IPS-15b (cell line): ENCODE results near the gene MYL7.
"Not testable (repeated sequence)": the region's sequence is repeated elsewhere in the genome, so short reads cannot be mapped to it uniquely, and the experiment has no call there.

Experiments used
- H3K27me3 ChIP-seq: one replicate; pipeline ENCODE4 v1.6.1; 2013; ENCODE audit warnings: low read length; ENCODE audit not compliant: control insufficient read depth, insufficient read depth
- H3K36me3 ChIP-seq: one replicate; pipeline ENCODE4 v1.6.1; 2013; ENCODE audit warnings: low read length; ENCODE audit not compliant: control insufficient read depth, insufficient read depth
- H3K4me1 ChIP-seq: one replicate; pipeline ENCODE4 v1.6.1; 2013; ENCODE audit warnings: mild to moderate bottlenecking, low read length; ENCODE audit not compliant: control insufficient read depth, insufficient read depth
- H3K4me3 ChIP-seq: one replicate; pipeline ENCODE4 v1.5.1; 2013; ENCODE audit warnings: low read depth, low read length
- H3K9ac ChIP-seq: one replicate; pipeline ENCODE4 v1.6.1; 2013; ENCODE audit warnings: low read depth, mild to moderate bottlenecking, low read length
- H3K9me3 ChIP-seq: one replicate; pipeline ENCODE4 v1.6.1; 2013; ENCODE audit warnings: mild to moderate bottlenecking, low read length; ENCODE audit not compliant: control insufficient read depth, insufficient read depth

MYL7 gene

GRCh38 chr7:44133295-44133694 lies 7.8 kb downstream of the MYL7 start:
- peaks cover 6% of the 10 kb centered on the region for H3K27me3 ChIP-seq
- H3K9me3 ChIP-seq = no peaks in the 10 kb centered on the region
- no peaks in the 10 kb centered on the region for H3K36me3 ChIP-seq
- H3K9ac ChIP-seq = no peak overlapping the region
- H3K4me1 ChIP-seq = no peaks in the 10 kb centered on the region
- no peak overlapping the region for H3K4me3 ChIP-seq

GRCh38 chr7:44132039-44132438 lies 9.1 kb downstream of the MYL7 start:
- Histone ChIP-seq H3K9ac (no peak overlapping the region), H3K36me3 (no peaks in the 10 kb centered on the region), H3K4me1 (no peaks in the 10 kb centered on the region), H3K9me3 (no peaks in the 10 kb centered on the region), H3K4me3 (no peak overlapping the region), H3K27me3 (peaks cover 6% of the 10 kb centered on the region)

GRCh38 chr7:44131173-44132029 lies 9.7 kb downstream of the MYL7 start:
- Histone ChIP-seq H3K36me3 (no peaks in the 10 kb centered on the region), H3K4me1 (no peaks in the 10 kb centered on the region), H3K9ac (no peak overlapping the region)

GRCh38 chr7:44128721-44129582 lies 12.2 kb downstream of the MYL7 start:
- Histone ChIP-seq H3K4me1 (no peaks in the 10 kb centered on the region), H3K27me3 (peaks cover 9% of the 10 kb centered on the region), H3K4me3 (no peak overlapping the region), H3K9me3 (no peaks in the 10 kb centered on the region), H3K36me3 (no peaks in the 10 kb centered on the region), H3K9ac (no peak overlapping the region)

More at GRCh38 chr7:44131173-44132029, 9.7 kb downstream of the MYL7 start:
- Histone ChIP-seq H3K9me3 (no peaks in the 10 kb centered on the region), H3K27me3 (peaks cover 6% of the 10 kb centered on the region), H3K4me3 (no peak overlapping the region)

- Histone ChIP-seq H3K27me3 (peaks cover 10% of the 10 kb centered on the region), H3K4me3 (no peak overlapping the region), H3K9ac (no peak overlapping the region), H3K36me3 (no peaks in the 10 kb centered on the region), H3K9me3 (no peaks in the 10 kb centered on the region), H3K4me1 (no peaks in the 10 kb centered on the region)
These were observed 14.0 kb downstream of the MYL7 start for GRCh38 chr7:44127161-44127560.

- not testable (repeated sequence) for H3K9ac ChIP-seq, H3K4me3 ChIP-seq, H3K36me3 ChIP-seq, H3K9me3 ChIP-seq, H3K4me1 ChIP-seq
- H3K27me3 ChIP-seq = peaks cover 10% of the 10 kb centered on the region
These were observed 14.6 kb downstream of the MYL7 start for GRCh38 chr7:44126574-44126973.

GRCh38 chr7:44124822-44125202 lies 16.3 kb downstream of the MYL7 start:
- no peak overlapping the region for H3K9ac ChIP-seq
- H3K9me3 ChIP-seq = no peaks in the 10 kb centered on the region
- H3K4me1 ChIP-seq = no peaks in the 10 kb centered on the region
- H3K4me3 ChIP-seq = no peak overlapping the region
- peaks cover 9% of the 10 kb centered on the region for H3K36me3 ChIP-seq
- H3K27me3 ChIP-seq = peaks cover 10% of the 10 kb centered on the region

GRCh38 chr7:44123190-44124003 lies 17.7 kb downstream of the MYL7 start, which contains the start of gene POLD2:
POLD2 (minus strand) TSS chr7:44123548; CDS start chr7:44122053, 1,495 bp downstream.
- peaks cover 10% of the 10 kb centered on the region for H3K27me3 ChIP-seq
- H3K9me3 ChIP-seq = no peaks in the 10 kb centered on the region
- peak within 1 kb of the TSS; percentile 88 for H3K4me3 ChIP-seq
- H3K9ac ChIP-seq = peak within 1 kb of the TSS; percentile 61
- no peaks in the 10 kb centered on the region for H3K4me1 ChIP-seq
- H3K36me3 ChIP-seq = peaks cover 19% of the 10 kb centered on the region

- Histone ChIP-seq H3K9ac (peak overlapping the region; percentile 61), H3K9me3 (no peaks in the 10 kb centered on the region), H3K4me1 (no peaks in the 10 kb centered on the region), H3K4me3 (peak overlapping the region; percentile 88), H3K27me3 (peaks cover 10% of the 10 kb centered on the region), H3K36me3 (peaks cover 23% of the 10 kb centered on the region)
These were observed 18.6 kb downstream of the MYL7 start for GRCh38 chr7:44122529-44122928.

GRCh38 chr7:44121761-44122420 lies 19.2 kb downstream of the MYL7 start:
- Histone ChIP-seq H3K36me3 (peaks cover 29% of the 10 kb centered on the region), H3K4me1 (no peaks in the 10 kb centered on the region), H3K9me3 (no peaks in the 10 kb centered on the region), H3K4me3 (peak overlapping the region; percentile 5), H3K9ac (no peak overlapping the region), H3K27me3 (peaks cover 10% of the 10 kb centered on the region)

GRCh38 chr7:44120395-44120794 lies 20.7 kb downstream of the MYL7 start:
- Histone ChIP-seq H3K4me1 (no peaks in the 10 kb centered on the region), H3K36me3 (peaks cover 44% of the 10 kb centered on the region)

More at GRCh38 chr7:44120395-44120794, 20.7 kb downstream of the MYL7 start:
- Histone ChIP-seq H3K27me3 (peaks cover 10% of the 10 kb centered on the region), H3K9me3 (no peaks in the 10 kb centered on the region), H3K4me3 (no peak overlapping the region), H3K9ac (no peak overlapping the region)
